G401.6 (cell line): ENCODE measurements around the gene RHBDL3.
"Not testable (repeated sequence)": the region's sequence is repeated elsewhere in the genome, so short reads cannot be mapped to it uniquely, and the experiment has no call there.

Experiments used
- FAIRE-seq: peaks from 2 replicates; lab custom pipeline; 2012; peaks lifted over from hg19 to GRCh38; lab: Jason Lieb, UNC

The RHBDL3 gene

GRCh38 chr17:32330147-32330546 lies 64.5 kb downstream of the RHBDL3 start:
- FAIRE-seq, result no peak

GRCh38 chr17:32331243-32332040 lies 65.8 kb downstream of the RHBDL3 start:
- no peak for FAIRE-seq

- no peak for FAIRE-seq
These were observed 67.6 kb downstream of the RHBDL3 start for GRCh38 chr17:32333187-32333586.

- FAIRE-seq, result no peak
These were observed 69.4 kb downstream of the RHBDL3 start for GRCh38 chr17:32335046-32335445.

GRCh38 chr17:32335687-32336086 lies 70.1 kb downstream of the RHBDL3 start:
- no peak for FAIRE-seq

GRCh38 chr17:32341141-32341856 lies 75.7 kb downstream of the RHBDL3 start:
- FAIRE-seq, result no peak

GRCh38 chr17:32341857-32342602 lies 76.4 kb downstream of the RHBDL3 start, which contains the start of gene C17orf75:
C17orf75 (minus strand) TSS chr17:32342173; CDS start chr17:32342139, 34 bp downstream.
- no peak for FAIRE-seq

- FAIRE-seq, result no peak
These were observed 77.1 kb downstream of the RHBDL3 start for GRCh38 chr17:32342603-32343325.

GRCh38 chr17:32345951-32346600 lies 80.4 kb downstream of the RHBDL3 start:
- no peak for FAIRE-seq

- no peak for FAIRE-seq
These were observed 82.8 kb downstream of the RHBDL3 start for GRCh38 chr17:32348483-32348800.

GRCh38 chr17:32349503-32349853 lies 83.8 kb downstream of the RHBDL3 start:
- no peak for FAIRE-seq

- FAIRE-seq, result peak; percentile 95
These were observed 84.4 kb downstream of the RHBDL3 start, which contains the start of gene ZNF207 for GRCh38 chr17:32349854-32350665. ZNF207 (plus strand) TSS chr17:32350157; CDS start chr17:32350286, 129 bp downstream.

- FAIRE-seq, result no peak
These were observed 85.2 kb downstream of the RHBDL3 start for GRCh38 chr17:32350666-32351418.

GRCh38 chr17:32352734-32353133 lies 87.1 kb downstream of the RHBDL3 start:
- not testable (repeated sequence) for FAIRE-seq

- no peak for FAIRE-seq
These were observed 90.2 kb downstream of the RHBDL3 start for GRCh38 chr17:32355649-32356377.

- FAIRE-seq, result no peak
These were observed 90.7 kb downstream of the RHBDL3 start for GRCh38 chr17:32356378-32356743.

GRCh38 chr17:32356750-32357149 lies 91.1 kb downstream of the RHBDL3 start:
- FAIRE-seq, result no peak

GRCh38 chr17:32357615-32358014 lies 92.0 kb downstream of the RHBDL3 start:
- no peak for FAIRE-seq

- FAIRE-seq, result no peak
These were observed 95.6 kb downstream of the RHBDL3 start for GRCh38 chr17:32361270-32361669.
